Measurements from ENCODE around the gene VPS35L. TPM values are rescaled to one million over a fixed set of nuclear protein-coding genes. Genes with fewer than 3 reads are reported as not detected.
A peak's percentile ranks its signal among the peaks of the same experiment; 100 is the strongest.

VPS35L gene
- total RNA-seq, 2 experiments from 2014 or later: 25.8 to 28.3 TPM

- peaks cover 84% of the 10 kb centered on the region for H3K36me3 ChIP-seq (ENCODE audit: insufficient read depth, low read length)
- peaks cover 76% of the 10 kb centered on the region for H3K36me3 Mint-ChIP-seq (ENCODE audit: low read depth)
- TF ChIP-seq, protein P1, sequence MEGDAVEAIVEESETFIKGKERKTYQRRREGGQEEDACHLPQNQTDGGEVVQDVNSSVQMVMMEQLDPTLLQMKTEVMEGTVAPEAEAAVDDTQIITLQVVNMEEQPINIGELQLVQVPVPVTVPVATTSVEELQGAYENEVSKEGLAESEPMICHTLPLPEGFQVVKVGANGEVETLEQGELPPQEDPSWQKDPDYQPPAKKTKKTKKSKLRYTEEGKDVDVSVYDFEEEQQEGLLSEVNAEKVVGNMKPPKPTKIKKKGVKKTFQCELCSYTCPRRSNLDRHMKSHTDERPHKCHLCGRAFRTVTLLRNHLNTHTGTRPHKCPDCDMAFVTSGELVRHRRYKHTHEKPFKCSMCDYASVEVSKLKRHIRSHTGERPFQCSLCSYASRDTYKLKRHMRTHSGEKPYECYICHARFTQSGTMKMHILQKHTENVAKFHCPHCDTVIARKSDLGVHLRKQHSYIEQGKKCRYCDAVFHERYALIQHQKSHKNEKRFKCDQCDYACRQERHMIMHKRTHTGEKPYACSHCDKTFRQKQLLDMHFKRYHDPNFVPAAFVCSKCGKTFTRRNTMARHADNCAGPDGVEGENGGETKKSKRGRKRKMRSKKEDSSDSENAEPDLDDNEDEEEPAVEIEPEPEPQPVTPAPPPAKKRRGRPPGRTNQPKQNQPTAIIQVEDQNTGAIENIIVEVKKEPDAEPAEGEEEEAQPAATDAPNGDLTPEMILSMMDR (IDR thresholded peaks at IDR 0.05): no peak
- no peak overlapping the region for H3K27ac Mint-ChIP-seq
- no peaks in the 10 kb centered on the region for H3K9me3 ChIP-seq (ENCODE audit: control insufficient read depth in 1 of 2, insufficient read depth in 1 of 2, low read length in 2 of 2)
- no peak overlapping the region for H3K4me3 ChIP-seq (ENCODE audit: low read length)
- no peaks in the 10 kb centered on the region for H3K9me3 Mint-ChIP-seq
- ChIA-PET POLR2A (interaction anchor here (1.0 kb wide), 1 partner anchor 13 kb away, joined by 5 read pairs; no protein-coding TSS in a partner anchor), CTCF (no interaction called here)
- no peak overlapping the region for H3K27ac ChIP-seq (ENCODE audit: low read depth in 1 of 2, low read length in 2 of 2)
- H3K4me3 Mint-ChIP-seq: no peak overlapping the region
- no peaks in the 10 kb centered on the region for H3K27me3 ChIP-seq (ENCODE audit: control insufficient read depth in 1 of 2, insufficient read depth in 2 of 2, low read length in 2 of 2)
- intact Hi-C loops (cut with DNase I, micrococcal nuclease): loop anchor here in 1 of 2 experiments (10.0 kb wide), 1 partner anchor 1025 kb away; no protein-coding TSS in a partner anchor
- H3K27me3 Mint-ChIP-seq: no peaks in the 10 kb centered on the region
- DNase-seq (no peak), ATAC-seq (ENCODE audit: poor library complexity) (no peak)
- peaks cover 3% of the 10 kb centered on the region for H3K4me1 ChIP-seq (ENCODE audit: insufficient read depth, low read length)
- peaks cover 24% of the 10 kb centered on the region for H3K4me1 Mint-ChIP-seq (ENCODE audit: low read depth)
Observed at GRCh38 chr16:19709381-19710136, 154.1 kb downstream of the VPS35L start.

- Mint-ChIP-seq H3K36me3 (ENCODE audit: low read depth) (peaks cover 75% of the 10 kb centered on the region), H3K4me3 (no peak overlapping the region), H3K9me3 (no peaks in the 10 kb centered on the region), H3K4me1 (ENCODE audit: low read depth) (peaks cover 29% of the 10 kb centered on the region), H3K27me3 (no peaks in the 10 kb centered on the region), H3K27ac (no peak overlapping the region)
- Histone ChIP-seq H3K27me3 (ENCODE audit: control insufficient read depth in 1 of 2, insufficient read depth in 2 of 2, low read length in 2 of 2) (no peaks in the 10 kb centered on the region), H3K9me3 (ENCODE audit: control insufficient read depth in 1 of 2, insufficient read depth in 1 of 2, low read length in 2 of 2) (no peaks in the 10 kb centered on the region), H3K36me3 (ENCODE audit: insufficient read depth, low read length) (peaks cover 80% of the 10 kb centered on the region), H3K27ac (ENCODE audit: low read depth in 1 of 2, low read length in 2 of 2) (no peak overlapping the region), H3K4me3 (ENCODE audit: low read length) (no peak overlapping the region), H3K4me1 (ENCODE audit: insufficient read depth, low read length) (peaks cover 3% of the 10 kb centered on the region)
- POLR2A ChIA-PET: interaction anchor here (1.0 to 1.2 kb wide), 2 partner anchors 11 to 14 kb away, joined by 3 read pairs; no protein-coding TSS in a partner anchor
- CTCF ChIA-PET: no interaction called here
- DNase-seq (no peak), ATAC-seq (ENCODE audit: poor library complexity) (no peak)
- TF ChIP-seq, protein P1 (IDR thresholded peaks at IDR 0.05): no peak
- intact Hi-C loops (cut with DNase I, micrococcal nuclease): loop anchor here in 1 of 2 experiments (10.0 kb wide), 1 partner anchor 1024 kb away; no protein-coding TSS in a partner anchor
Observed at GRCh38 chr16:19710191-19710908, 154.8 kb downstream of the VPS35L start.

DNA sequence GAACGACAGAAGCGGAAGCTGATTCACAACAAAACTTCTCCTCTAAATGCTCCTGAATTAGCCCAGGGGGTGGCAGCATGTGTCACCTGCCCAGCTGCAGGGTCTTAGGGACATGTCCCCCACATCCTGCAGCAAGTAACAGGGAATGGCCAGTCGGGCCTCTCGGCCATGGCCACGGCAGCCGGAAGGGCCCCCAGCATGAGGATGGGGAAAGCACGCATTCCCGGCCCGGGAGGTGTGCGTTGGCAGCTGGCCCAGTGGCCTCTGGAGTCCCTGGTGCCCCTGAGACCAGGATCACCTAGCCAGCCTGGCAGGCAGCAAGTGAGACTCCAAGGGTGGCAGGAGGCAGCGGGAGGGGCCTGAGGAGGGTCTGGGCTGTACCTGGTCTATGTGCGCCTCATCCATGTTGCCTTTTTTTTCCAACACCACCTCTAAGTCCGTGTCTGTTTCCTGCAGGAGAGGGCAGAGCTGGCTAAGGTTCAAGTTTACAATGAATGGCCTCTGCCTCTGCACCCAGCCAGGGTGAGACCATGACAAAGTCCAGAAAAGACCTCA, 155.6 kb downstream of the VPS35L start:
- DNase-seq (no peak), ATAC-seq (ENCODE audit: poor library complexity) (no peak)
- POLR2A ChIA-PET: interaction anchor here (1.0 to 1.2 kb wide), 2 partner anchors 12 to 14 kb away, joined by 3 read pairs; no protein-coding TSS in a partner anchor
- peaks cover 31% of the 10 kb centered on the region for H3K4me1 Mint-ChIP-seq (ENCODE audit: low read depth)
- H3K27ac Mint-ChIP-seq: peak overlapping the region; percentile 37
- TF ChIP-seq, protein P1 (IDR thresholded peaks at IDR 0.05): no peak
- Histone ChIP-seq H3K4me3 (ENCODE audit: low read length) (no peak overlapping the region), H3K4me1 (ENCODE audit: insufficient read depth, low read length) (peaks cover 3% of the 10 kb centered on the region), H3K36me3 (ENCODE audit: insufficient read depth, low read length) (peaks cover 74% of the 10 kb centered on the region), H3K27ac (ENCODE audit: low read depth in 1 of 2, low read length in 2 of 2) (no peak overlapping the region), H3K9me3 (ENCODE audit: control insufficient read depth in 1 of 2, insufficient read depth in 1 of 2, low read length in 2 of 2) (no peaks in the 10 kb centered on the region), H3K27me3 (ENCODE audit: control insufficient read depth in 1 of 2, insufficient read depth in 2 of 2, low read length in 2 of 2) (no peaks in the 10 kb centered on the region)
- no peaks in the 10 kb centered on the region for H3K9me3 Mint-ChIP-seq
- H3K36me3 Mint-ChIP-seq (ENCODE audit: low read depth): peaks cover 68% of the 10 kb centered on the region
- no peak overlapping the region for H3K4me3 Mint-ChIP-seq
- intact Hi-C loops (cut with DNase I, micrococcal nuclease): loop anchor here in 1 of 2 experiments (10.0 kb wide), 1 partner anchor 1024 kb away; no protein-coding TSS in a partner anchor
- CTCF ChIA-PET: no interaction called here
- H3K27me3 Mint-ChIP-seq: no peaks in the 10 kb centered on the region

Measured in CD4-positive, alpha-beta T cell (primary cell).